WTC11 (cell line): ENCODE results near the gene UQCR11.

ENCODE experiments used
- CTCF ChIP-seq: fragments of 200-600 bp; IDR thresholded peaks from 2 replicates; pipeline ENCODE4 v1.8.0; 2022; ENCODE audit warnings: antibody characterized with exemption
- ELF4 ChIP-seq: sonication (generic); formaldehyde crosslinking; IDR thresholded peaks from 2 replicates; pipeline ENCODE4 v1.8.1; 2022; ENCODE audit warnings: low read depth, mild to moderate bottlenecking, moderate library complexity, missing genetic modification reagents
- GTF2I ChIP-seq: fragments of 250-450 bp; sonication (Bioruptor Pico); conservative IDR thresholded peaks from 2 replicates; pipeline ENCODE4 v1.4.0; 2021; ENCODE audit warnings: mild to moderate bottlenecking
- SMAD3 ChIP-seq: sonication (generic); formaldehyde crosslinking; IDR thresholded peaks from 2 replicates; pipeline ENCODE4 v1.8.0; 2022; ENCODE audit warnings: missing genetic modification reagents, mild to moderate bottlenecking, borderline replicate concordance
- SP1 ChIP-seq: sonication (generic); formaldehyde crosslinking; conservative IDR thresholded peaks from 2 replicates; pipeline ENCODE4 v1.8.1; 2022; ENCODE audit warnings: missing genetic modification reagents
- TP53 ChIP-seq: sonication (generic); formaldehyde crosslinking; IDR thresholded peaks from 2 replicates; pipeline ENCODE4 v1.8.1; 2023; ENCODE audit warnings: mild to moderate bottlenecking, missing genetic modification reagents
- TF ChIP-seq, protein P1 (sequence below): sonication (generic); formaldehyde crosslinking; IDR thresholded peaks from 2 replicates; pipeline ENCODE4 v1.8.1; 2022; ENCODE audit warnings: missing genetic modification reagents, borderline replicate concordance
- TF ChIP-seq, protein P2 (sequence below): sonication (generic); formaldehyde crosslinking; IDR thresholded peaks from 2 replicates; pipeline ENCODE4 v1.8.1; 2023; ENCODE audit warnings: mild to moderate bottlenecking, missing genetic modification reagents
- TF ChIP-seq, protein P3 (sequence below): fragments of 250-450 bp; sonication (Bioruptor Pico); IDR thresholded peaks from 2 replicates; pipeline ENCODE4 v1.9.0; 2021; ENCODE audit warnings: moderate library complexity, mild to moderate bottlenecking, inconsistent platforms, borderline replicate concordance

DNA sequence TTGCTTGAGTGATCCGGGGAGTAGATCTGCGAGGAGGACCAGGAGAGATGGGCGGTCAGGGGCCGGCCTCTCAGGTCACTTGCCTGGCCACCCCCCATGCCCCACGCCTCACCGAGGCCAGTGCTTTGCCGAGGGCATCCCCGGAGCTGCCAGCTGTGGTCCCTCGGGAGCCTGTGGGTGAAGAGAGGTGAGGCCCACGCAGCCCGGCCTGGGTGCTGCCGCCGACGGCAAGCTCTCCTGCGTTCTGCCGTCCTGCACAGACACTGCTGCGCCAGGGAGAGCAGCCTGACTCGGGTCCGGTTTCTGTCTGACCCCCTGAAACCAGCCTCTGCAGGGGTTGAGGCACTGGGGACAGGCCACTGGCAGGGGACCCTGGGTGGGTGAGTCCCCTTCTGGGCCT is 15.8 kb upstream of the UQCR11 start:
- TF ChIP-seq, protein P1, sequence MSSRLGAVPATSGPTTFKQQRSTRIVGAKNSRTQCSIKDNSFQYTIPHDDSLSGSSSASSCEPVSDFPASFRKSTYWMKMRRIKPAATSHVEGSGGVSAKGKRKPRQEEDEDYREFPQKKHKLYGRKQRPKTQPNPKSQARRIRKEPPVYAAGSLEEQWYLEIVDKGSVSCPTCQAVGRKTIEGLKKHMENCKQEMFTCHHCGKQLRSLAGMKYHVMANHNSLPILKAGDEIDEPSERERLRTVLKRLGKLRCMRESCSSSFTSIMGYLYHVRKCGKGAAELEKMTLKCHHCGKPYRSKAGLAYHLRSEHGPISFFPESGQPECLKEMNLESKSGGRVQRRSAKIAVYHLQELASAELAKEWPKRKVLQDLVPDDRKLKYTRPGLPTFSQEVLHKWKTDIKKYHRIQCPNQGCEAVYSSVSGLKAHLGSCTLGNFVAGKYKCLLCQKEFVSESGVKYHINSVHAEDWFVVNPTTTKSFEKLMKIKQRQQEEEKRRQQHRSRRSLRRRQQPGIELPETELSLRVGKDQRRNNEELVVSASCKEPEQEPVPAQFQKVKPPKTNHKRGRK (CRISPR knock-in tag) = no peak
- TF ChIP-seq ELF4 (CRISPR knock-in tag) (no peak), TP53 (CRISPR knock-in tag) (no peak), CTCF (no peak), SP1 (no peak), SMAD3 (CRISPR knock-in tag) (no peak), GTF2I (no peak)
- TF ChIP-seq, protein P2, sequence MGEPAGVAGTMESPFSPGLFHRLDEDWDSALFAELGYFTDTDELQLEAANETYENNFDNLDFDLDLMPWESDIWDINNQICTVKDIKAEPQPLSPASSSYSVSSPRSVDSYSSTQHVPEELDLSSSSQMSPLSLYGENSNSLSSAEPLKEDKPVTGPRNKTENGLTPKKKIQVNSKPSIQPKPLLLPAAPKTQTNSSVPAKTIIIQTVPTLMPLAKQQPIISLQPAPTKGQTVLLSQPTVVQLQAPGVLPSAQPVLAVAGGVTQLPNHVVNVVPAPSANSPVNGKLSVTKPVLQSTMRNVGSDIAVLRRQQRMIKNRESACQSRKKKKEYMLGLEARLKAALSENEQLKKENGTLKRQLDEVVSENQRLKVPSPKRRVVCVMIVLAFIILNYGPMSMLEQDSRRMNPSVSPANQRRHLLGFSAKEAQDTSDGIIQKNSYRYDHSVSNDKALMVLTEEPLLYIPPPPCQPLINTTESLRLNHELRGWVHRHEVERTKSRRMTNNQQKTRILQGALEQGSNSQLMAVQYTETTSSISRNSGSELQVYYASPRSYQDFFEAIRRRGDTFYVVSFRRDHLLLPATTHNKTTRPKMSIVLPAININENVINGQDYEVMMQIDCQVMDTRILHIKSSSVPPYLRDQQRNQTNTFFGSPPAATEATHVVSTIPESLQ (CRISPR knock-in tag) = no peak
- TF ChIP-seq, protein P3, sequence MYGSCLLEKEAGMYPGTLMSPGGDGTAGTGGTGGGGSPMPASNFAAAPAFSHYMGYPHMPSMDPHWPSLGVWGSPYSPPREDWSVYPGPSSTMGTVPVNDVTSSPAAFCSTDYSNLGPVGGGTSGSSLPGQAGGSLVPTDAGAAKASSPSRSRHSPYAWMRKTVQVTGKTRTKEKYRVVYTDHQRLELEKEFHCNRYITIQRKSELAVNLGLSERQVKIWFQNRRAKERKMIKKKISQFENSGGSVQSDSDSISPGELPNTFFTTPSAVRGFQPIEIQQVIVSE (CRISPR knock-in tag) = no peak
